Mucosa of descending colon (tissue), 3 donors: ENCODE measurements around the gene SUMF2. TPM values are rescaled to one million over a fixed set of nuclear protein-coding genes. Genes with fewer than 3 reads are reported as not detected.

Experiments
- ATAC-seq: fragments of 200-7000 bp; cut with Tn5 transposase; one replicate; pipeline ENCODE4 v1.9.1; 2020; ENCODE audit warnings: mild to moderate bottlenecking, moderate library complexity
- DNase-seq, 3 donors: peaks; one replicate each; pipeline ENCODE4 v3.0.0-alpha.2; 2020
- H3K36me3 ChIP-seq: fragments of 200-600 bp; one replicate; pipeline ENCODE4 v1.8.0; 2021; ENCODE audit warnings: low read depth, mild to moderate bottlenecking
- H3K4me1 ChIP-seq: fragments of 200-600 bp; one replicate; pipeline ENCODE4 v1.8.0; 2021; ENCODE audit warnings: low read depth, mild to moderate bottlenecking
- H3K4me3 ChIP-seq: fragments of 200-600 bp; one replicate; pipeline ENCODE4 v1.8.0; 2021; ENCODE audit warnings: mild to moderate bottlenecking
- H3K9me3 ChIP-seq: fragments of 200-600 bp; one replicate; pipeline ENCODE4 v1.8.0; 2021; ENCODE audit warnings: mild to moderate bottlenecking
- CTCF ChIP-seq: fragments of 200-600 bp; IDR thresholded peaks from one replicate; pipeline ENCODE4 v1.8.0; 2022; ENCODE audit warnings: antibody characterized with exemption, mild to moderate bottlenecking
- intact Hi-C, 2 donors: fragments of 100-400 bp; cut with DNase I in 1 of 2; cut with micrococcal nuclease in 1 of 2; formaldehyde crosslinking; loops; one replicate each; pipeline versions ENCODE4 v1.11.0 to v1.11.1; 2022; cut with DNase I, micrococcal nuclease
- total RNA-seq, 3 donors: library from RNA; stranded (reverse); fragmentation: NEBNext Ultra II Directional in 2 of 3; extraction: Animal tissue kit (Norgen Biotek cat#: 25700) in 2 of 3; gene quantifications; one replicate each; pipeline versions ENCODE4 v1.2.1 to v1.2.4, GENCODE V29; 2021 to 2023
- donor health status: DM: no; HTN: no; CAD: no; lungs with moderate emphysema.
- donor health status: DM: no; HTN: no; CAD: no.
- donor health status: DM: no; HTN: yes; CAD: no.

SUMF2 gene
- total RNA-seq, 3 donors from 2014 or later = 91.6 to 122 (median 101) TPM

- Histone ChIP-seq H3K9me3 (no peaks in the 10 kb centered on the region), H3K4me3 (no peak overlapping the region), H3K36me3 (no peaks in the 10 kb centered on the region), H3K4me1 (no peaks in the 10 kb centered on the region)
- TF ChIP-seq CTCF = no peak
- ATAC-seq = no peak
- no peak for DNase-seq
- intact Hi-C loops = no loop called here
These were observed 61.7 kb downstream of the SUMF2 start for GRCh38 chr7:56125831-56126230.

GRCh38 chr7:56127241-56127975 is 63.3 kb downstream of the SUMF2 start:
- H3K9me3 ChIP-seq = no peaks in the 10 kb centered on the region
- H3K36me3 ChIP-seq = no peaks in the 10 kb centered on the region
- DNase-seq = no peak
- H3K4me3 ChIP-seq = no peak overlapping the region
- ATAC-seq = no peak
- TF ChIP-seq CTCF = no peak
- intact Hi-C loops = no loop called here
- no peaks in the 10 kb centered on the region for H3K4me1 ChIP-seq

Other genes starting within 250 kb of the SUMF2 start
- gene SEPTIN14, start 201.5 kb upstream of the SUMF2 start, total RNA-seq = not detected
- gene ZNF713, start 176.8 kb upstream of the SUMF2 start, total RNA-seq = 1 to 10 TPM; 2.0 to 4.3 (median 2.1) TPM
- 10 to 100 TPM; 11.5 to 14.3 (median 11.5) TPM for gene MRPS17, start 112.4 kb upstream of the SUMF2 start, total RNA-seq
- gene NIPSNAP2, start 99.7 kb upstream of the SUMF2 start, total RNA-seq = 100 to 1,000 TPM in 1 of 3 donors, 10 to 100 TPM in 2; 59.4 to 101 (median 60.8) TPM
- 10 to 100 TPM in 2 of 3 donors, 1 to 10 TPM in 1; 8.0 to 12.0 (median 11.4) TPM for gene PSPH, start 12.8 kb upstream of the SUMF2 start, total RNA-seq
- 10 to 100 TPM; 62.7 to 92.1 (median 83.4) TPM for gene CCT6A, start 12.5 kb upstream of the SUMF2 start, total RNA-seq
- gene PHKG1, start 28.7 kb downstream of the SUMF2 start, total RNA-seq = 10 to 100 TPM in 1 of 3 donors, 1 to 10 TPM in 1, under 1 TPM in 1; 0.58 to 11.6 (median 2.0) TPM
- gene CHCHD2, start 42.2 kb downstream of the SUMF2 start, total RNA-seq = 100 to 1,000 TPM; 233 to 287 (median 282) TPM
- 1 to 10 TPM in 2 of 3 donors, not detected in 1; 1.1 to 1.6 TPM for gene NUPR2, start 52.1 kb downstream of the SUMF2 start, total RNA-seq